Measurements from ENCODE around the gene CDH4.

The CDH4 gene

GRCh38 chr20:61882716-61883615 lies 630.9 kb downstream of the CDH4 start:
- no peak overlapping the region for H3K4me3 ChIP-seq (ENCODE audit: low read depth, low read length)
- TF ChIP-seq, protein P1, sequence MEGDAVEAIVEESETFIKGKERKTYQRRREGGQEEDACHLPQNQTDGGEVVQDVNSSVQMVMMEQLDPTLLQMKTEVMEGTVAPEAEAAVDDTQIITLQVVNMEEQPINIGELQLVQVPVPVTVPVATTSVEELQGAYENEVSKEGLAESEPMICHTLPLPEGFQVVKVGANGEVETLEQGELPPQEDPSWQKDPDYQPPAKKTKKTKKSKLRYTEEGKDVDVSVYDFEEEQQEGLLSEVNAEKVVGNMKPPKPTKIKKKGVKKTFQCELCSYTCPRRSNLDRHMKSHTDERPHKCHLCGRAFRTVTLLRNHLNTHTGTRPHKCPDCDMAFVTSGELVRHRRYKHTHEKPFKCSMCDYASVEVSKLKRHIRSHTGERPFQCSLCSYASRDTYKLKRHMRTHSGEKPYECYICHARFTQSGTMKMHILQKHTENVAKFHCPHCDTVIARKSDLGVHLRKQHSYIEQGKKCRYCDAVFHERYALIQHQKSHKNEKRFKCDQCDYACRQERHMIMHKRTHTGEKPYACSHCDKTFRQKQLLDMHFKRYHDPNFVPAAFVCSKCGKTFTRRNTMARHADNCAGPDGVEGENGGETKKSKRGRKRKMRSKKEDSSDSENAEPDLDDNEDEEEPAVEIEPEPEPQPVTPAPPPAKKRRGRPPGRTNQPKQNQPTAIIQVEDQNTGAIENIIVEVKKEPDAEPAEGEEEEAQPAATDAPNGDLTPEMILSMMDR (IDR thresholded peaks at IDR 0.05; ENCODE audit: insufficient read depth, low read length, missing control alignments) = no peak
- ChIA-PET CTCF (interaction anchor here (1.3 to 1.6 kb wide), 2 partner anchors 11 to 14 kb away, joined by 4 to 7 read pairs; no protein-coding TSS in a partner anchor), POLR2A (no interaction called here)
- no peak for DNase-seq (ENCODE audit: low read depth, low spot score)

GRCh38 chr20:61883857-61884393 lies 631.9 kb downstream of the CDH4 start:
- POLR2A ChIA-PET = no interaction called here
- CTCF ChIA-PET = interaction anchor here (1.3 to 1.6 kb wide), 2 partner anchors 10 to 13 kb away, joined by 4 to 7 read pairs; no protein-coding TSS in a partner anchor
- TF ChIP-seq, protein P1 (IDR thresholded peaks at IDR 0.05; ENCODE audit: insufficient read depth, low read length, missing control alignments) = no peak
- no peak overlapping the region for H3K4me3 ChIP-seq (ENCODE audit: low read depth, low read length)
- no peak for DNase-seq (ENCODE audit: low read depth, low spot score)

GRCh38 chr20:61884571-61885389 lies 632.7 kb downstream of the CDH4 start:
- TF ChIP-seq, protein P1 (IDR thresholded peaks at IDR 0.05; ENCODE audit: insufficient read depth, low read length, missing control alignments) = no peak
- no peak overlapping the region for H3K4me3 ChIP-seq (ENCODE audit: low read depth, low read length)
- CTCF ChIA-PET = interaction anchor here (1.1 to 4.3 kb wide), 3 partner anchors 8 to 160 kb away, joined by 3 to 28 read pairs (median 25); no protein-coding TSS in a partner anchor
- POLR2A ChIA-PET = no interaction called here
- no peak for DNase-seq (ENCODE audit: low read depth, low spot score)

DNA sequence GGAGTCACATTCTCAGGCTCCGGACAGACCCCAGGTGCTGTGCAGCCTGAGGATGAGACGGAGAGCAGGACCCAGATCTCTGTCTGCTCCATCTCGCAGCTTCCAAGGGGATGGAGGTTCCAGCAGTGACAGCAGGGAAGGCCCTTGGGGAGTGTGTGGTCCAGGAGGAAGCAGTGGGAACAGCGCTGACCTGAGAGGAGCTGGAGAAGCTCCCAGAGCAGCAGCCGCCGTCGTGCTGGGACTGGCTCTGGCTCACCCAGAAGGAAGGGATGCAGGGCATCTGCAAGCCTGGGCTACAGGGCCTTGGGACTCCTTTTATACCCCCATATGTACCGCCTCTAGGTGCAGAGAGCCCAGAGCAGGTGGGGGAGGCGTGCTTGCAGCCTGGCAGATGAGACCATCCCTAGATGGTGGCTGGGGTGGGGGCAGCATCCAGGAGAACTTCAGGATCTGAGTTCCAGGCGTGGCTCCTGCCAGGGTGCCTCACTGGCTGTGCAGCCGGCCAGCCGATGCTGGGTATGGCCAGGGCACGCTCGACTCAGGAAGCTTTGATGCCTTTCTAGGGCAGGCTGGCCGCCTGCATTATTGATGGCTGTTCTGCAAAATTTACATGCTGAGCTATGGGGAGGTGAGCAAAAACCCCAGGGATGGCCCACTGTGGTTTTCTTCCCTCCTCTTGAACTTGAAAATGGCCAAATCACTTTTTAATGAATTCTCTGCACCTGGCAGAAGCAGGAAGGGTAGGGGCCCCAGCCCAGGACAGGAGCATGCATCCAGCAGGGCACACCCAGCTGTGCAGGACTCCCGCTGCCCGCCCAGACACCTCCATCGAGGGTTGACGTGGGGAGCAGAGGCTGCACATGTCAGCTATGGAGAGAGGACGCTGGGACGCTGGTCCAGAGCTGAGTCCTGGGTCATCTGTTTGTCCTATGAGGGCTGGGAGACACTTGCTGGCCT lies 634.0 kb downstream of the CDH4 start:
- H3K4me3 ChIP-seq (ENCODE audit: low read depth, low read length) = no peak overlapping the region
- ChIA-PET CTCF (interaction anchor here (1.0 to 4.3 kb wide), 10 partner anchors 9 to 623 kb away, joined by 3 to 28 read pairs (median 5); no protein-coding TSS in a partner anchor), POLR2A (no interaction called here)
- no peak for DNase-seq (ENCODE audit: low read depth, low spot score)
- TF ChIP-seq, protein P1 (IDR thresholded peaks at IDR 0.05; ENCODE audit: insufficient read depth, low read length, missing control alignments) = no peak

- ChIA-PET CTCF (interaction anchor here (0.9 to 4.3 kb wide), 14 partner anchors 8 to 624 kb away, joined by 3 to 28 read pairs (median 4); no protein-coding TSS in a partner anchor), POLR2A (no interaction called here)
- TF ChIP-seq, protein P1 (IDR thresholded peaks at IDR 0.05; ENCODE audit: insufficient read depth, low read length, missing control alignments) = peak; percentile 83
- no peak overlapping the region for H3K4me3 ChIP-seq (ENCODE audit: low read depth, low read length)
- DNase-seq (ENCODE audit: low read depth, low spot score) = no peak
Observed at GRCh38 chr20:61886721-61887595, 634.9 kb downstream of the CDH4 start.

All from AG04449 (cell line).